Measurements from ENCODE around the gene C16orf87.

C16orf87 gene

GRCh38 chr16:46857368-46857945 lies 26.5 kb upstream of the C16orf87 start:
- Histone ChIP-seq H4K20me1 (ENCODE audit: insufficient read depth, low read length) (no peaks in the 10 kb centered on the region), H3K79me2 (ENCODE audit: low read length) (no peaks in the 10 kb centered on the region), H3K9me3 (ENCODE audit: insufficient read depth, low read length) (no peaks in the 10 kb centered on the region), H3K36me3 (replicated peaks; ENCODE audit: low read depth, low read length) (no peaks in the 10 kb centered on the region), H2AFZ (ENCODE audit: low read depth, low read length) (no peak overlapping the region), H3K4me2 (ENCODE audit: low read length) (no peak overlapping the region), H3K27me3 (ENCODE audit: low read depth, low read length) (no peaks in the 10 kb centered on the region), H3K9ac (ENCODE audit: low read length) (no peak overlapping the region), H3K4me3 (ENCODE audit: low read length) (no peak overlapping the region), H3K27ac (ENCODE audit: low read length) (no peak overlapping the region), H3K4me1 (ENCODE audit: low read length) (no peaks in the 10 kb centered on the region)
- TF ChIP-seq EZH2phosphoT487 (IDR thresholded peaks at IDR 0.05; ENCODE audit: low read depth) = no peak
- TF ChIP-seq, protein P1, sequence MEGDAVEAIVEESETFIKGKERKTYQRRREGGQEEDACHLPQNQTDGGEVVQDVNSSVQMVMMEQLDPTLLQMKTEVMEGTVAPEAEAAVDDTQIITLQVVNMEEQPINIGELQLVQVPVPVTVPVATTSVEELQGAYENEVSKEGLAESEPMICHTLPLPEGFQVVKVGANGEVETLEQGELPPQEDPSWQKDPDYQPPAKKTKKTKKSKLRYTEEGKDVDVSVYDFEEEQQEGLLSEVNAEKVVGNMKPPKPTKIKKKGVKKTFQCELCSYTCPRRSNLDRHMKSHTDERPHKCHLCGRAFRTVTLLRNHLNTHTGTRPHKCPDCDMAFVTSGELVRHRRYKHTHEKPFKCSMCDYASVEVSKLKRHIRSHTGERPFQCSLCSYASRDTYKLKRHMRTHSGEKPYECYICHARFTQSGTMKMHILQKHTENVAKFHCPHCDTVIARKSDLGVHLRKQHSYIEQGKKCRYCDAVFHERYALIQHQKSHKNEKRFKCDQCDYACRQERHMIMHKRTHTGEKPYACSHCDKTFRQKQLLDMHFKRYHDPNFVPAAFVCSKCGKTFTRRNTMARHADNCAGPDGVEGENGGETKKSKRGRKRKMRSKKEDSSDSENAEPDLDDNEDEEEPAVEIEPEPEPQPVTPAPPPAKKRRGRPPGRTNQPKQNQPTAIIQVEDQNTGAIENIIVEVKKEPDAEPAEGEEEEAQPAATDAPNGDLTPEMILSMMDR (IDR thresholded peaks at IDR 0.05; ENCODE audit: low read depth, low read length) = peak; percentile 37

GRCh38 chr16:46855389-46855788 lies 24.4 kb upstream of the C16orf87 start:
- TF ChIP-seq EZH2phosphoT487 (IDR thresholded peaks at IDR 0.05; ENCODE audit: low read depth) = no peak
- TF ChIP-seq, protein P1 (IDR thresholded peaks at IDR 0.05; ENCODE audit: low read depth, low read length) = no peak
- Histone ChIP-seq H3K4me2 (ENCODE audit: low read length) (no peak overlapping the region), H3K4me1 (ENCODE audit: low read length) (peaks cover 16% of the 10 kb centered on the region)

DNA sequence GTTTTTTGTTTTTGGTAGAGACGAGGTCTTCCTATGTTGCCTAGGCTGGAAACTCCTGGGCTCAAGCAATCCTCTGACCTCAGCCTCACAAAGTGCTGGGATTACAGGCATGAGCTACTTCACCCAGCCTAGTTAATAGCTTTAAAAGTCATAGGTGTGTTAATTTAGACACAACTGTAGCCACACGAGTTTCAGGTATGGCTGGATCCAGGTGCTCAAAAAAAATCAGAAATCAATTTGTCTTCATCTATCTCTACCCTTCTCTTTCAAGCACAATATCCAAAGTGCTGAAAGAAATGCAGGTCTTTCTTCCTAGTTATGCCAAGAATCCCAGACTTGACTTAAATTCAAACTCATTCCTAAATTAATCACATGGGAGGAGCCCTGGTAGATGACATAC lies 23.9 kb upstream of the C16orf87 start:
- H3K4me2 ChIP-seq (ENCODE audit: low read length) = no peak overlapping the region
- H3K9me3 ChIP-seq (ENCODE audit: insufficient read depth, low read length) = no peaks in the 10 kb centered on the region
- H3K9ac ChIP-seq (ENCODE audit: low read length) = no peak overlapping the region
- no peaks in the 10 kb centered on the region for H3K36me3 ChIP-seq (replicated peaks; ENCODE audit: low read depth, low read length)
- TF ChIP-seq, protein P1 (IDR thresholded peaks at IDR 0.05; ENCODE audit: low read depth, low read length) = no peak
- TF ChIP-seq EZH2phosphoT487 (IDR thresholded peaks at IDR 0.05; ENCODE audit: low read depth) = no peak
- H3K4me3 ChIP-seq (ENCODE audit: low read length) = no peak overlapping the region
- no peak overlapping the region for H3K27ac ChIP-seq (ENCODE audit: low read length)
- no peaks in the 10 kb centered on the region for H3K27me3 ChIP-seq (ENCODE audit: low read depth, low read length)
- H4K20me1 ChIP-seq (ENCODE audit: insufficient read depth, low read length) = no peaks in the 10 kb centered on the region
- H3K79me2 ChIP-seq (ENCODE audit: low read length) = no peaks in the 10 kb centered on the region
- no peak overlapping the region for H2AFZ ChIP-seq (ENCODE audit: low read depth, low read length)
- H3K4me1 ChIP-seq (ENCODE audit: low read length) = peaks cover 18% of the 10 kb centered on the region

More at GRCh38 chr16:46855389-46855788, 24.4 kb upstream of the C16orf87 start:
- no peaks in the 10 kb centered on the region for H3K36me3 ChIP-seq (replicated peaks; ENCODE audit: low read depth, low read length)
- H3K27me3 ChIP-seq (ENCODE audit: low read depth, low read length) = no peaks in the 10 kb centered on the region
- H3K4me3 ChIP-seq (ENCODE audit: low read length) = no peak overlapping the region
- H3K79me2 ChIP-seq (ENCODE audit: low read length) = no peaks in the 10 kb centered on the region
- no peaks in the 10 kb centered on the region for H3K9me3 ChIP-seq (ENCODE audit: insufficient read depth, low read length)
- no peaks in the 10 kb centered on the region for H4K20me1 ChIP-seq (ENCODE audit: insufficient read depth, low read length)
- H3K27ac ChIP-seq (ENCODE audit: low read length) = no peak overlapping the region
- H2AFZ ChIP-seq (ENCODE audit: low read depth, low read length) = no peak overlapping the region
- H3K9ac ChIP-seq (ENCODE audit: low read length) = no peak overlapping the region

- Histone ChIP-seq H3K9me3 (ENCODE audit: insufficient read depth, low read length) (no peaks in the 10 kb centered on the region), H3K4me3 (ENCODE audit: low read length) (no peak overlapping the region), H3K27ac (ENCODE audit: low read length) (no peak overlapping the region), H3K79me2 (ENCODE audit: low read length) (no peaks in the 10 kb centered on the region), H3K36me3 (replicated peaks; ENCODE audit: low read depth, low read length) (no peaks in the 10 kb centered on the region), H3K4me1 (ENCODE audit: low read length) (peaks cover 18% of the 10 kb centered on the region), H3K4me2 (ENCODE audit: low read length) (no peak overlapping the region), H3K9ac (ENCODE audit: low read length) (no peak overlapping the region), H3K27me3 (ENCODE audit: low read depth, low read length) (no peaks in the 10 kb centered on the region), H4K20me1 (ENCODE audit: insufficient read depth, low read length) (no peaks in the 10 kb centered on the region), H2AFZ (ENCODE audit: low read depth, low read length) (no peak overlapping the region)
- TF ChIP-seq, protein P1 (IDR thresholded peaks at IDR 0.05; ENCODE audit: low read depth, low read length) = peak; percentile 93
- TF ChIP-seq EZH2phosphoT487 (IDR thresholded peaks at IDR 0.05; ENCODE audit: low read depth) = no peak
Measured at GRCh38 chr16:46853713-46854443, 22.9 kb upstream of the C16orf87 start.
